Adrenal gland (tissue), 12 donors: ENCODE results near the gene JAZF1. TPM values are rescaled to one million over a fixed set of nuclear protein-coding genes. Genes with fewer than 3 reads are reported as not detected.
A peak's percentile ranks its signal among the peaks of the same experiment; 100 is the strongest.

ENCODE experiments used
- DNase-seq, 7 donors: peaks; one replicate each; pipeline ENCODE4 v3.0.0-alpha.2; 2019 to 2020
- H3K27ac ChIP-seq, 5 donors: fragments of 200-600 bp; sonication (generic) in 4 of 5; 1 replicate in 3 of 5; 2 replicates in 2 of 5; pipeline versions ENCODE4 v1.5.1 to v1.8.0; 2016 to 2020; ENCODE audit warnings: mild to moderate bottlenecking in 1 of 5
- H3K27me3 ChIP-seq: fragments of 200-600 bp; 2 replicates; pipeline ENCODE4 v1.8.0; 2021
- H3K36me3 ChIP-seq, 2 donors: fragments of 200-600 bp; replicated peaks in 1 of 2; 1 replicate in 1 of 2; 2 replicates in 1 of 2; pipeline versions ENCODE4 v1.5.1 to v1.8.0; 2018 to 2022
- H3K4me1 ChIP-seq, 2 donors: fragments of 200-600 bp; replicated peaks in 1 of 2; 1 replicate in 1 of 2; 2 replicates in 1 of 2; pipeline versions ENCODE4 v1.5.1 to v1.8.0; 2018 to 2021
- H3K4me3 ChIP-seq, 4 donors: fragments of 200-600 bp; sonication (generic) in 3 of 4; one replicate each; pipeline ENCODE4 v1.5.1; 2016 to 2018
- H3K9me3 ChIP-seq, 3 donors: fragments of 200-600 bp; sonication (generic) in 1 of 3; replicated peaks in 1 of 3; 1 replicate in 2 of 3; 2 replicates in 1 of 3; pipeline versions ENCODE4 v1.5.1 to v1.8.0; 2016 to 2021
- CTCF ChIP-seq, 6 experiments: fragments of 450-650 bp in 4 of 6; fragments of 200-600 bp in 2 of 6; sonication (generic) in 1 of 6; IDR thresholded peaks; 1 replicate in 5 of 6; 2 replicates in 1 of 6; pipeline versions ENCODE4 v1.5.1 to v1.8.0; 2016 to 2021; ENCODE audit warnings: antibody characterized with exemption in 6 of 6, mild to moderate bottlenecking in 2 of 6, moderate library complexity in 1 of 6
- POLR2A ChIP-seq, 2 donors: fragments of 450-650 bp; IDR thresholded peaks; one replicate each; pipeline ENCODE4 v1.6.1; 2017; ENCODE audit warnings: antibody characterized with exemption in 2 of 2, mild to moderate bottlenecking in 2 of 2, moderate library complexity in 1 of 2
- WGBS, 4 donors: extraction: QIAGEN DNeasy Blood & Tissue Kit in 2 of 4; methylation state at CpG; one replicate each; pipeline versions ENCODE4 v1.1.5 to v1.1.7; 2013 to 2017; 5-methylcytosine and 5-hydroxymethylcytosine counted together
- intact Hi-C, 2 donors: fragments of 100-400 bp; cut with DNase I; formaldehyde crosslinking; loops; one replicate each; pipeline versions ENCODE4 v1.14.1 to v1.15.0; 2022 to 2023
- polyA plus RNA-seq, 3 donors: library from polyadenylated mRNA; stranded (reverse); fragments of 200-250 nt in 2 of 3; fragments of 350-450 nt in 1 of 3; fragmentation: Illumina TruSeq in 1 of 3; extraction: RNeasy Lipid Tissue Mini Kit (QIAGEN cat#74804) in 1 of 3; gene quantifications; one replicate each; pipeline ENCODE4 v1.2.3, GENCODE V29; 2013 to 2014
- total RNA-seq, 9 donors: library from RNA; depleted of rRNA in 4 of 9; stranded (reverse); fragments of >200 nt in 4 of 9; fragments of 120-200 nt in 1 of 9; fragmentation: NEBNext Ultra II Directional in 1 of 9; extraction: Animal tissue kit (Norgen Biotek cat#: 25700) in 1 of 9; gene quantifications; one replicate each; pipeline versions ENCODE4 v1.1.0 to v1.2.4, GENCODE V29; 2013 to 2023
- donor health status: healthy with polysubstance abuse.
- donor health status: Bipolar disorder and iron deficiency.
- donor health status: DM: yes; HTN: yes; CAD: no.
- donor health status: DM: no; HTN: no; CAD: no.
- donor health status: DM: no; HTN: no; CAD: no.
- donor health status: DM: yes; HTN: yes; CAD: no.

JAZF1 gene
- total and polyA plus RNA-seq, 12 donors, result 18.5 to 192 (median 96.3) TPM

GRCh38 chr7:27846388-27846787, 334.2 kb downstream of the JAZF1 start:
- intact Hi-C loops, result no loop called here
- peaks cover 6 to 15% of the 10 kb centered on the region in 2 donors for H3K4me1 ChIP-seq
- no peak overlapping the region for H3K4me3 ChIP-seq
- H3K27me3 ChIP-seq, result no peaks in the 10 kb centered on the region
- TF ChIP-seq CTCF (IDR thresholded peaks at IDR 0.05) (no peak), POLR2A (IDR thresholded peaks at IDR 0.05) (no peak)
- H3K27ac ChIP-seq, result no peak overlapping the region
- DNase-seq, result no peak
- no peaks in the 10 kb centered on the region for H3K9me3 ChIP-seq
- H3K36me3 ChIP-seq, result no peaks in the 10 kb centered on the region
- WGBS, 4 donors, result 97 to 99% (median 97%) methylated on average over 3 of the region's 3 CpGs

GRCh38 chr7:27843584-27844305, 336.9 kb downstream of the JAZF1 start:
- peak overlapping the region in 2 of 5 donors; percentile 6 to 47 for H3K27ac ChIP-seq
- no peaks in the 10 kb centered on the region for H3K27me3 ChIP-seq
- peaks cover 0 to 15% of the 10 kb centered on the region in 2 donors for H3K4me1 ChIP-seq
- DNase-seq, result no peak
- TF ChIP-seq POLR2A (IDR thresholded peaks at IDR 0.05) (no peak), CTCF (IDR thresholded peaks at IDR 0.05) (no peak)
- peaks cover 0 to 20% of the 10 kb centered on the region in 2 donors for H3K36me3 ChIP-seq
- H3K4me3 ChIP-seq, result no peak overlapping the region
- H3K9me3 ChIP-seq, result no peaks in the 10 kb centered on the region
- WGBS, 4 donors, result 90 to 97% (median 93%) methylated on average over 15 of the region's 15 CpGs
- intact Hi-C loops, result no loop called here

GRCh38 chr7:27842851-27843250, 337.7 kb downstream of the JAZF1 start:
- peaks cover 0 to 20% of the 10 kb centered on the region in 2 donors for H3K36me3 ChIP-seq
- whole genome bisulfite sequencing, 4 donors, result 69 to 73% (median 70%) methylated on average over 9 of the region's 9 CpGs
- no peaks in the 10 kb centered on the region for H3K9me3 ChIP-seq
- H3K27me3 ChIP-seq, result no peaks in the 10 kb centered on the region
- H3K4me1 ChIP-seq, result peaks cover 0 to 15% of the 10 kb centered on the region in 2 donors
- no peak for DNase-seq
- intact Hi-C loops, result no loop called here
- no peak overlapping the region for H3K4me3 ChIP-seq
- peak overlapping the region in 2 of 5 donors; percentile 23 to 47 for H3K27ac ChIP-seq
- TF ChIP-seq CTCF (IDR thresholded peaks at IDR 0.05) (no peak), POLR2A (IDR thresholded peaks at IDR 0.05) (no peak)

- intact Hi-C loops, result no loop called here
- Histone ChIP-seq H3K4me1 (peaks cover 0 to 15% of the 10 kb centered on the region in 2 donors), H3K9me3 (no peaks in the 10 kb centered on the region), H3K4me3 (no peak overlapping the region), H3K36me3 (peaks cover 0 to 20% of the 10 kb centered on the region in 2 donors), H3K27me3 (no peaks in the 10 kb centered on the region), H3K27ac (no peak overlapping the region)
- WGBS, 4 donors, result 70 to 83% (median 76%) methylated on average over 14 of the region's 14 CpGs
- DNase-seq, result no peak
- TF ChIP-seq CTCF (IDR thresholded peaks at IDR 0.05) (no peak), POLR2A (IDR thresholded peaks at IDR 0.05) (no peak)
Observed at GRCh38 chr7:27842094-27842692, 338.4 kb downstream of the JAZF1 start.
